Fibroblast of skin of left quadriceps (primary cell): ENCODE data around the gene SLC9A7.
A peak's percentile ranks its signal among the peaks of the same experiment; 100 is the strongest.

ENCODE experiments used
- DNase-seq, 2 experiments: peaks; one replicate each; pipeline ENCODE4 v3.0.0-alpha.2; 2013; ENCODE audit warnings: low read depth in 2 of 2

Gene SLC9A7

GRCh38 chrX:46610070-46610658, 148.8 kb downstream of the SLC9A7 start:
- no peak for DNase-seq

GRCh38 chrX:46607916-46608315, 151.0 kb downstream of the SLC9A7 start:
- DNase-seq: no peak

DNA sequence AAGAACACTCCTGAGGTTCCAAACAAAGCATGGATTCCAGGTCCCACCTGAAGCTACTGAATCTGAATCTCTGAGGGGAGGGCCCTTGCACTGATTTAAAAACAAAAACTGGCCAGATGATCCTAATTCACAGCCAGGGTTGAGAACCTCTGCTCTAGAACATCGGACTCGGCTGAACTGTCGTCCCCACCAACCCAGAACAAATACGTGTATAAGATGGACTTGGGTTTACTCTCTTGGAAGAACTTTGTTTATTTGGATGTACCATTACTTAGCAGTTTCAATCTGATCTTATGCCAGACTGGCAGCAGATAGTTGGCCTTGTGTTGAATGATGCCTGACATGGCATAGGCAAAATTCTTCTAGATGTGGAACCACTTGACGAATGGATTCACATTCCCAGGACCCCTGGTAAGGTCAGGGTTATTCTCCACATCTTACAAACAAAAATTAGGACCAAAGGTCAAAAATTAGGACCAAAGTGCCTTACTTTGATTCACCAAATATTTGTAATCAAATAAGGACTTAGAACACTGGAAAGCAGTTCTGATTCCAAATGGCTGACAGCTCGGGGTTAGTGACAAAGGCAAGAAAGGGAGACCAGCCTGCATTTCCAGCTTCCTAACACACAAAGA, 156.3 kb downstream of the SLC9A7 start:
- DNase-seq: no peak

DNA sequence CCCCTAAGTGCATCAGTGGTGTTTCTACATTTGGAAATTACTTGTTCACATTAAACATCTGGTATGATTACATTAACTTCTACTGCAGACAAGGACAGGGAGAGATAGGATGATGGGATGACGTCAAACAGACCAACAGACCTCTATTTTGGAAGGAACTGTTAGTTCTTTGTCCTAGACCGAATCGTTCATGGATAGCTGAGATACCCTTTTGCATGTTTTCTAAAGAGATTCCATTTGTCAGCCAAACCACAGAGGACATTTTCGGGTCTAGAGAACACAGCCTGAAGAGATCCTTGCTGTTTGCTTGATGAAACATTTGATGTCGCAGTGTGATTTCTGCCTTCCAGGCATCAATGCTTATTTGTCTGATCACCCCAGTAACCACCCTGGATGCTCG, 157.6 kb downstream of the SLC9A7 start:
- DNase-seq: no peak

DNA sequence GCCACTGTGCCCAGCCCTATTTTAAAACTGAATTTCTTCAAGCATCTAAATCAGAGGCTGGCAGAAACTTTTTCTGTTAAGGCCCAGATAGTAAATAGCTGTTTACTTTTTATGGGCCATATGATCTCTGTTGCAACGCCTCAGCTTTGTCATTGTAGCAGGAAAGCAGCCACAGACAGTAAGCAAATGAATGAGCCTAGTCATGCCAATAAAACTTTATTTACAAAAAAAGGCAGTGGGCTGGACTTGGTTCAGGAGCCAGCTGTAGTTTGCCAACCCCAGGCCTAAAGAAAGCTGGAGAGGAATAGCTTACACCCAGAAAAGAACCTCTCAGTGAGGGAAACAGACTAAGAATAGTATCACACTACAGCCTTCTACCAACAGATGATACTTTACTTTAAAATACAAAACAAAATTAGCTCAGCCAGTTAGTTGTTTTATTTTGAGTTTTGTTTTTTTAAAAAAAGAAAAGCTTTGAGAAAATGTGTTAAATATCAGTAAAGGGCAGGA, 159.8 kb downstream of the SLC9A7 start:
- no peak for DNase-seq

GRCh38 chrX:46597771-46598170, 161.1 kb downstream of the SLC9A7 start:
- no peak for DNase-seq

GRCh38 chrX:46597208-46597607, 161.7 kb downstream of the SLC9A7 start:
- DNase-seq: no peak

GRCh38 chrX:46595084-46595483, 163.8 kb downstream of the SLC9A7 start:
- no peak for DNase-seq

GRCh38 chrX:46589977-46590723, 168.8 kb downstream of the SLC9A7 start:
- DNase-seq: no peak

GRCh38 chrX:46588263-46588662, 170.7 kb downstream of the SLC9A7 start:
- peak; percentile 53 to 57 for DNase-seq

DNA sequence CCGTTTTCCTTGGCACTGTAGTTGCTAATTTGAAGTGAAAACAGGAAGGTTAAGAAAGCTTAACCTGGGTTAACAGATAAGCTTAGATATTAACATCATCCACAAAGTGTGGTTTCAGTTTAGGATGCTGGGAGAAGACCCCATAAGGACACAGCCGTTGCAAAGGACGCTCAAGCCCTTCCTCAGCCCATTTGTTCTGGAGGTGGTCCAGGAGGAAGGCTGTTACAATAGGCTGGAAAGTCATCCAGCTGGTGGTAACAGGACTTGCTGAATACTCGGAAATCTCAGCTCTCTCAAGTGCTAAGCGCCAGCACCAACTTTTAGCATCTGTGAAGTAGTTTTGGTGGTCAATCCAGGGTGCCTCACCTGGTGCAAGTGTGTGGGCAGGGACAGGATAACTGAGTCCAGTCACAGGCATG, 171.2 kb downstream of the SLC9A7 start:
- no peak for DNase-seq

GRCh38 chrX:46587158-46587557, 171.8 kb downstream of the SLC9A7 start:
- DNase-seq: no peak

GRCh38 chrX:46584736-46585135, 174.2 kb downstream of the SLC9A7 start:
- no peak for DNase-seq

GRCh38 chrX:46582966-46583365, 176.0 kb downstream of the SLC9A7 start:
- peak; percentile 72 to 73 for DNase-seq

GRCh38 chrX:46582325-46582724, 176.6 kb downstream of the SLC9A7 start:
- no peak for DNase-seq

DNA sequence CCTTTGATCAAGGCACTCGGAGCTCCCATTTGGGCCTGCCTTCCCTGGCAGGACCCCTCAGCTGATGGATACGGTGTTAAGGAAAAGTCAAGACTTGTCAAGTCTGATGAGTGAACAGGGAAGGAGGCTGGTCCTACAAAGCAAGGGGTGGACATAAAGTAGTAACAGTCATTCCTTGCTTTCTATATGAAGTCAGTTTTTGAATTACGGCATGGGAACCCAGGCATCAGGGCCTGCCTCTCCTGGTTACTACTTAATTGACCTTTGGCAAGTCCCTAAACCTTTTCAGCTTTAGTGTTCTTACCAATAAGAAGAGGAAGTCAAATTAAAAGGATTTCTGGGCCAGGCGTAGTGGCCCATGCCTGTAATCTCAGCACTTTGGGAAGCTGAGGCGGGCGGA, 178.3 kb downstream of the SLC9A7 start:
- no peak for DNase-seq

GRCh38 chrX:46579250-46579649, 179.7 kb downstream of the SLC9A7 start:
- no peak for DNase-seq

DNA sequence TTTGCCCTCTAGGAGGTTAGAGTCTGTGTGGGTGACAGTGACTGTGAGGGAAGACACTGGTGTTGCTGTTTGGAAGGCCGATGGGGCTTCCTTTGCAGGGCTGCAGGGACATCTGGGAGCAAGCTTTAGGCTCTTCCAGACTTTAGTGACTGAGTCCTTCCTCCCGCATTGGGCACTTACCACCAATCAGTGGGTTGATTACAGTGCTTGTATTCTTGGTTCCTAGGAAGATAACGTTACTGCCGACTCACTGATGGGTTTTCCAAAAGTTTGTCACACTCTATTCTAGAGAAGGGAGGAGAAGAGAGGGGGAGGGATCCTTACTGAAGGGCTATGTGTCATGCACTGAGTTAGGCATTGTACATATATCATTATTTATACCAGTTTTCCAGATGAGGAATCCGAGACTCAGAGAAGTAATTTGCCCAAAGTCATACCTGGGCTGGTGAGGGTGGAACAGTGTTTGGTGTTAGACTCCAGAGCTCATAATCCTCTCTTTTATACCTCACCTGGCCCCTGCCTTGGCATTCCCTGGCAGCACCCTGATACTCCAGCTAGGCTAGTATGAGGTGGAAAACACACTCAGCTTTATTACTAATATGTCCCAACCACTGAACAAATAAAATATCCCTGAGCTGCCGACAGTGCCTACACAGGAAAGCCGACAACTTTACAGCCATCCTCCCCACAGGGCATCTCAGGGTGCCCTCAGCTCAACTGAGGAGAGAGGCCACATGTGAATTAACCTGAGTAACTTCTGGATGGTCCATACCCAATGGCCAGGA, 181.5 kb downstream of the SLC9A7 start:
- no peak for DNase-seq

GRCh38 chrX:46576458-46576857, 182.5 kb downstream of the SLC9A7 start:
- no peak for DNase-seq

DNA sequence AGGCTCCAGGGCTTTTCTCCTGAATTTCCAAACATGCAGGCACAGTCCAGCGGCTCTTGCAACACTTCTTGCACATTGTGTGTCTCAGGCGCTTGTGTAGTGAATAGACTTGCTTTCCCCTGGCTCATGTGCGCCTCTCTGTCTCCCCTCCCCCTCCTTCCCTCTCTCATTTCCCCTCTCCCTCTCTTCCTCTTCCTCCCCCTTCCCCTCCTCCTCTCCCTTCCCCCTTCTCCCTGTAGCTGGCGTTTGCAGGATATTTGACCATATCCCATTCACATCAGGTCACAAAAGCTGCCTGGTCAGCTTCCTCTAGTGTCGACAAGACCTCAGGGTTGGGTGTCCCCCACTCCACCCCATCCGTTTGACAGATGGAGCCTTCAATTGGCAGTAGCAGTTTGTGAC, 182.9 kb downstream of the SLC9A7 start:
- DNase-seq: no peak

DNA sequence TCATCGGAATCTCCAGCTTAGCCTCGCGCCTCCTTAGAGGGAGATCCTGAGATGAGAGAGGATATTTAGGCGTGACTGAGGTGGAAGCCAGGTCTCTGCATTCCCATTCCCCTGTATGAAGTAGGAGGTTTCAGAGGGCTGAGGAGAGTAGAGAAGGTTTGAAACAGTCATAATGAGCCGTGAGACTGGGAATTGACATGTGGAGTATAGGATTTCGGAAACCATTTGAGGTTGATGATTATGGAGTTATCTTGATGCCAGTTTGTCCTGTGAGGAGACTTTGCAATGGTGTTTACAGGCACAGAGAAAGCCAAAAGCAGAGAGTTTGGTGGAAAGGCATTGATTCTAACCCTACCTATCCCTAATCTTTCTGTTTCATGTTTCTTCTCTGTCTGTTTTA, 183.3 kb downstream of the SLC9A7 start:
- DNase-seq: no peak

DNA sequence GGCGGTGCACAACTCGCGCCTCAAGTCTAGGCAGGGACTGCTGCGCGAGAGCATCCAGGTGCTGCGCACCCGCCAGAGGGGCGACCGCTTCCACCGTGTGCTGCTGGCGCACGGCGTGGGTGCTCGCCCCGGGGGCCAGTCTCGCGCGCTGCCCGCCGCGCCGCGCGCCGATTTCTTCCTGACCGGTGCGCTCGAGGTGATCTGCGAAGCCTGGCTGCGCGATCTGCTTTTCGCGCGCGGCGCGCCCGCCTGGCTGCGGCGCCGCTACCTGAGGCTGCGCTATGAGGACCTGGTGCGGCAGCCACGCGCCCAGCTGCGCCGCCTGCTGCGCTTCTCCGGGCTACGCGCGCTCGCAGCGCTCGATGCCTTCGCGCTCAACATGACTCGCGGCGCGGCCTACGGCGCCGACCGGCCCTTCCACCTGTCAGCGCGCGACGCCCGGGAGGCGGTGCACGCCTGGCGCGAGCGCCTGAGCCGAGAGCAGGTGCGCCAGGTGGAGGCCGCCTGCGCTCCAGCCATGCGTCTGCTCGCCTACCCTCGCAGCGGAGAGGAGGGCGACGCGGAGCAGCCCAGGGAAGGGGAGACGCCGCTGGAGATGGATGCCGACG, 184.0 kb downstream of the SLC9A7 start:
- no peak for DNase-seq
